GM19328 (cell line): Measurements from ENCODE around the gene GCH1.
"Not testable (repeated sequence)": the region's sequence is repeated elsewhere in the genome, so short reads cannot be mapped to it uniquely, and the experiment has no call there.

ENCODE experiments used
- ATAC-seq: cut with Tn5 transposase; IDR thresholded peaks from one replicate; pipeline ENCODE4 v1.9.1; 2021; ENCODE audit warnings: mild to moderate bottlenecking, moderate library complexity; ENCODE audit not compliant: unreplicated experiment

GCH1 gene

GRCh38 chr14:54908973-54909372 is 6.3 kb upstream of the GCH1 start:
- not testable (repeated sequence) for ATAC-seq

- ATAC-seq = no peak
Observed at GRCh38 chr14:54908190-54908589, 5.6 kb upstream of the GCH1 start.

GRCh38 chr14:54906075-54906474 is 3.4 kb upstream of the GCH1 start:
- no peak for ATAC-seq

DNA sequence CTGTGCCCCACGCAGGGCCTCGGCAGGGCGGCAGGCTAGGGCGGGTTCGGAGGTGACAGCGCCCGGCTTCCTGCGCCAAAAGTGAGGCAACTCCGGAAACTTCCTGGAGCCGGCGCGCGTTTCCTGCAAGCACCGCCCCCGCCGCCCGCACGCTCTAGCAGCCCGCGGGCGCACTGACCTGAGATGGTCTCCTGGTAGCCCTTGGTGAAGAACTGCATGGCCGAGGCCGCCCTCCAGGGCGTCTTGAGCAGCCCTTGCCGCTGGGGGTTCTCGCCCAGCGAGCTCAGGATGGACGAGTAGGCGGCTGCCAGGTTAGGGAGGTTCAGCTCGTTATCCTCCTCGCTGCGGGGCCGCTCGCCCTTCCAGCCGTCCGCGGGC is 494 bp downstream of the GCH1 start:
- peak; percentile 43 for ATAC-seq

DNA sequence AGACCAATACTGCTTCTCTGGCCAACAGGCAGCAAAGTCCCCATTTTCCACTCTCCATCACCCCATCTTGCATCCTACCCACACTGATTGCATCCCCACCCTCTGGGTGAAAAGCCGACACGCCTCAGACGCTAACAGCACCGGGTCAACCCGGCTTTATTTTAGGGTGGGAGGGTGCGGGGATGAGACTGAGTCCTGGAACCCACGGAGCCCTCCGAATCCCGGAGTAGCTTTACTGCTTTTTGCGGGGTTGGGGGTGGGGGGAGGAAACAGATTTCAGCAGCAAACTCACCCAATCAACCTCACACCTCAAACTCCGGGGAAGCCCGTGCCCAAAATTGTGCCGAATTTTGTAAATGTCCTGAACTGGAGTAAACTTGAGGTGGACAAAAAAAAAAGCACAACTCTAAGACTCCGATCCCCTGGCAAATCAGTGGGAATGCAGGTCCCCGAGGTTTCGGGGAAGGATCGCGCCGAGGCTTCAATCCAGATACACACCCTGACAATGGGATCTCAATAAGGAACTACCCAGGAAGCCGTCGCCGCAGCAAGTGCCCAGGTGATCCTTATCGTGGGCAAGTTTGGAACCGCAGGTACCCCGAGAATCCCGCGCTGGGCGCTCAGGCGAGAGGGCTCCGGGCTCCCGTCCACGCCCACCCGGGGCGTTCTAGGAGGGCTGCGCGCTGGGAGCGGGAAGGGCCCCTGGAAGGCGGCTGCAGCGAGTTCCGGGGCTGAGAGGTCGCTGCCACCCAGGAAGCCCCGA is 1.1 kb downstream of the GCH1 start:
- no peak for ATAC-seq

DNA sequence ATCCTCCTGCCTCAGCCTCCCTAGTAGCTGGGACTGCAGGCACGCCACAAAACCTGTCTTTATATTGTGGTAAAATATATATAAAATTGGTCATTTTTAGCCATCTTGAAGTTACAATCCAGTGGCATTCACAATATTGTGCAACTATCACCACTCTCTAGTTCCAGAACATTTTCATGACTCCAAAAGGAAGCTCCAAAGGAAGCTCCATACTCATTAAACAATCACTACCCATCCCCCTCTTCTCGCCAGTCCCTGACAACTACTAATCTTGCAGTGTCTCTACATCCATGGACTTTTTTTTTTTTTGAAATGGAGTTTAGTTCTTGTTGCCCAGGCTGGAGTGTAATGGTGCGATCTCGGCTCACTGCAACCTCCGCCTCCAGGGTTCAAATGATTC is 3.1 kb downstream of the GCH1 start:
- no peak for ATAC-seq

DNA sequence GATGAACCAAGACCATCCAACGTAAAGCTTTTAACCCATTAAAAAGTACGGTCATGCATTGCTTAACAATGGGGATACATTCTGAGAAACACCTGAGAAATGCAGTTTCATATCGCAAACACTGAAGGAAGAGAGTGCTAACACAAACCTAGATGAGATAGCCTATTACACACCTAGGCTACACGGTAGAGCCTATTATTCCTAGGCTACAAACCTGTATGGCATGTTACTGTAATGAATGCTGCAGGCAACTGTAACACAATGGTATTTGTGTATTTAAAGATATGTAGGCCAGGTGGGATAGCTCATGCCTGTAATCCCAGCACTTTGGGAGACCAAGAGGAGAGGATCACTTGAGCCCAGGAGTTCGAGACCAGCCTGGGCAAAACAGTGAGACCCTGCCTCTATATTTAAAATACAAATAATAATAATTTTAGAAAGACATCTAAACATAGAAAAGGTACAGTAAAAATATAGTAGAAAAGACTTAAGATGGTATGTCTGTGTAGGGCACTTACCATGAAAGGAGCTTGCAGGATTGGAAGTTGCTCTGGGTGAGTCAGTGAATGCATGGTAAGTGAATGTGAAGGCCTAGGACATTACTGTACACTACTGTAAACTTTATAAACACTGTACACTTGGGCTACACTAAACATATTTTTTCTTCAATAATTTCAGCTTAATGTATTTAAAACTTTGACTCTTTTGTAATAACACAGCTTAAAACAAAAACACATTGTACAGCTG is 4.6 kb downstream of the GCH1 start:
- not testable (repeated sequence) for ATAC-seq

DNA sequence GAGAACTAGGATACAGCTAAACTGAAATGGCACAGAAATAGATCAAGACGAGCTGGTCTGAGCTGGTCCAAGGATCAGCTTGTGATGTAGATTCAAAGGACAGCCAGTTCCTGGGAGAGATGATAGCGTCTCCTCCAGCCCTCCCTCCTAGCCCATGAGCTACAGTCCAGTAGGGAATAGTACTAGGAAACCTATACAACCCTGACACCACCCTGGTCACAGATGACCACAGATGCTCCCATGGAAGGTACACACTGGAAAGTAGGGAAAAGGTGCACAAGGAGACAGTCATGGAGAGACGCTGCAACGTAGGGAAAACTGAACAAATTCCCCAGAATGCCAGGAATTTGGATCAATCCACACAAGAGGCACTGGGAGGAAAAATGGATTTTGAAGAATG is 6.9 kb downstream of the GCH1 start:
- ATAC-seq = no peak

DNA sequence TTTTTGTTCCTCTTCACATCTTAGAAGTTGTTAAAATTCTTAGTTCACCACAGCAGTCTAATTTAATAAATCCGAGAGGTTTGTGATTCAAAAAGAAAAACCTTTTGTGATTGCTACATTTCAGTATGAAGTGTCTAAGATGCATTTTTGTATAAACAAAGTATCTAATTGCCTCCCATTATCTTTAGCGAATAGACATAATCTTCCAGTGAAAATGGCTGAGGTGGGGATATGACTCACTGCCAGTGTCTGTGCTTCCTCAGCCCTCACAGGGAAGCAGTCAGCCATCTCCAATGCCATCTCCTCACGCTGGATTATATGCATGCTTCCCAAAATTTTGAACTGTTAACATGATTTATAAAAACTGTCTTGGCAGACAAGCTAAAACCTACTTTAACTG is 7.6 kb downstream of the GCH1 start:
- no peak for ATAC-seq

DNA sequence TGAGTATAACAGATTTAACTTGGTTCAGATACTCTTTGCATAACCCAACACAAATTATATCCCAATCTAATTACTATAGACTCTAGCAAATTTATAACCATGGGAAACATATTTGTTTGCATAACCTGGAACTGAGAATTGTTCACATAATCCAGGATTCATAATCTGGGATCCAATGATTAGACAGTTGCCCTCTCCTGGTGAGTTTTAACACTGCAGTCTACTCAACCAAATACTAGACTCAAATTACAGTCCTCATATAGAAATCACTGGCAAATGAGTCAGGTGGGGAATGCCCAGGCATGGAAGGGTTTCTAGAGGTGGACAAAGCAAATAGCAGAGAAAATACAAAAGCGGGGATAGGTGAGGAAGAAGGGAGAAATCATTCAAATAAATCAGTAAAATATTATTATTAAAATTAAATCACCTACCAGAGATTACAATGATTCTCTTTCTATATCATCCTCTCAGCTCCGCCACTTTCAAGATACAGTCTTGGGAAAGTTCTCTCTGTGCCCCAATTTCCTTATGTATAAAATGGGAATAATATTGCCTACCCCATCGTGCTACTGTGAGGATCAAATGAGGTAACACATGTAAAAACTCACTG is 9.4 kb downstream of the GCH1 start:
- ATAC-seq = no peak

DNA sequence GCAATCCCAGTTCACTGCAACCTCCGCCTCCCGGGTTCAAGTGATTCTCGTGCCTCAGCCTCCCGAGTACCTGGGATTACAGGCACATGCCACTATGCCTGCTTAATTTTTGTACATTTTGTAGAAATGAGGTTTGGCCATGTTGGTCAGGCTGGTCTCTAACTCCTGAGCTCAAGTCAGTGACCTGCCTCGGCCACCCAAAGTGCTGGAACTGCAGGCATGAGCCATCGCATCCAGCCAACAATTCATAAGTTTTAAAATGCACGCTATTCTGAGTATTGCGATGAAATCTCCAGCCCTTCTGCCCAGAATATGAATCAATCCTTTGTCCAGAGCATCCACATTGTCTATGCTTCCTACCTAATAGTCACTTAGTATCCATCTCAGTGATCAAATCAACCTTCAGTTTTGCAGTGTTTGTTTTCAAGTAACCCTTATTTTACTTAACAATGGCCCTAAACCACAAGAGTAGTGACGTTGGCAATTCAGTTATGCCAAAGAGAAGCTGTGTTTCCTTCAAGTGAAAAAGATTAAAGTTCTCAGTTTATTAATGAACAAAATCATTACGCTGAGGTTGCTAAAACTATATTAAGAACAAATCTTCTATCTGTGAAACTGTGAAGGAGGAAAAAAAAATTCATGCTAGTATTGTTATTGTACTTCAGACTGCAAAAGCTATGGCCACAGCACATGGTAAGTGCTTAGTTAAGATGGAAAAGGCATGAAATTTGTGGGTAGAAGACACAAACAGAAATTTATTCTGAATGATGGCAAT is 11.0 kb downstream of the GCH1 start:
- no peak for ATAC-seq

DNA sequence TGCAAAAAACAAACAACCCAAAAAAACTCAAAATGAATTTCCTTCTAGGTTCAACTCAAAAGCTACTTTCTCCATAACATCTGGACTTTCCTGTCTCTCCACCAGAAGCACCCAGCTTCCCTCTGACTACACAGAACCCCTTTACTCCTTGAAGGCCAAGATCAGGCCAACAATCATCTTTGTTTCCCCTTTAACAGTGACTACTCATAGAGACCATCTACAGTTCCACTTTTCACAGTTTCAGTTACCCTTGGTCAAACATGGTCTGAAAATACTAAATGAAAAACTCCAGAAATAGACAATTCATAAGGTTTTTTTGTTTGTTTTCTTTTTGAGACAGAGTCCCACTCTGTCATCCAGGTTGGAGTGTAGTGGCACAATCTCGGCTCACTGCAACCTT is 11.8 kb downstream of the GCH1 start:
- ATAC-seq = peak; percentile 80

- no peak for ATAC-seq
Observed at GRCh38 chr14:54889919-54890318, 12.7 kb downstream of the GCH1 start.

GRCh38 chr14:54882521-54882920 is 20.1 kb downstream of the GCH1 start:
- no peak for ATAC-seq

DNA sequence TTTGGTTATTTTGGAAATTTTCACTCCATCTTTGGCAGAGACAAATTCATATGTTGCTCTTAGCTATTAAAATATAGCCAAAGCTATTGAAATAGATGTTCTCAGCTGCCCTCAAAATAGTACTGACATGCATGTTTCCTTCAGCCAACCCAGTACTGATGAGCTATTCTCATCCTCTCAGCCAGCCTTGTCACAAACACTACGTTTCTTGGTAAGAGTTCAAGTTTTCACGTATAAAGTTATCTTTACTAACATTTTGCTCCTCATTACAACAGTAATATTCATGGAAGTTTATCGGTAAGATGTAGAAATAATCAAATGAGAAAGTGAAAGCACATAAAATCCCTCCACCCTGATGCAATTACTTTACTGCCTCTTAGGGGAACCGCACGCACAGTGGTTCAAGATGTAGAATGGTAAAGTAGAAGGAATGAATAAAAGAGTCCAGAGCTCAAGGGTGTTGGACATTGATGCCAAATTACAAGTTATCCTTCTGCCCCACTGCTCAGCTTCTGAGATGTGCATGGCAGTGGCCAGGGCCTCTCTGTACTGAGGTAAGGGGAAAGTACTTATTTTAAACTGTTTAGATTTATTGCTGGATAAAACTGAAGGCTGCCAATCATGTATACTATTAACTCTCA is 20.7 kb downstream of the GCH1 start:
- ATAC-seq = peak; percentile 62

DNA sequence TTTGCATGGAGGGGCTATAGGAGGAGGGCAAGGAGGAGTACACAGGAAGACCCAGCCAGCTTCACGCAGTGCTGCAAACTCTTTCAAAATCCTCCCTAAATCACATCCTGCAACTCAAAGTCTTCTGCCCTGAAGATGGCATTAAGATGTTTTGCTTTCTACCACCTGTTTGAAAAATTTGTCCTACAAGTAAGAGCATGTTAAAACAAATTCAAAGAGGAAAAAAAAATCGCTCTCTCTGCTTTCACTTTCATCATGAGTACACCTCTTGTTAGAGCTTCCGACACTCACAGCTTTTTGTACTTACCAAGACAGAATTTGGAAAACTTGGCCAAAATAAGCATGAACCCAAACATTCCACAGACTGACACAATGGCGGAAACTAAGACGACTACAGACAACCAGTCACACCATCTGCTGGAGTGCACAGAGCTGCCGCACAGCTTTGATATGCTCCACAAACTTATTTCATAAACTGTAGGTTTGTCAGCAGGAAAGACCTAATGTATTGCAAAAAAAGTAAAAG is 21.3 kb downstream of the GCH1 start:
- ATAC-seq = peak; percentile 54

- ATAC-seq = no peak
Observed at GRCh38 chr14:54877703-54878021, 25.0 kb downstream of the GCH1 start.

DNA sequence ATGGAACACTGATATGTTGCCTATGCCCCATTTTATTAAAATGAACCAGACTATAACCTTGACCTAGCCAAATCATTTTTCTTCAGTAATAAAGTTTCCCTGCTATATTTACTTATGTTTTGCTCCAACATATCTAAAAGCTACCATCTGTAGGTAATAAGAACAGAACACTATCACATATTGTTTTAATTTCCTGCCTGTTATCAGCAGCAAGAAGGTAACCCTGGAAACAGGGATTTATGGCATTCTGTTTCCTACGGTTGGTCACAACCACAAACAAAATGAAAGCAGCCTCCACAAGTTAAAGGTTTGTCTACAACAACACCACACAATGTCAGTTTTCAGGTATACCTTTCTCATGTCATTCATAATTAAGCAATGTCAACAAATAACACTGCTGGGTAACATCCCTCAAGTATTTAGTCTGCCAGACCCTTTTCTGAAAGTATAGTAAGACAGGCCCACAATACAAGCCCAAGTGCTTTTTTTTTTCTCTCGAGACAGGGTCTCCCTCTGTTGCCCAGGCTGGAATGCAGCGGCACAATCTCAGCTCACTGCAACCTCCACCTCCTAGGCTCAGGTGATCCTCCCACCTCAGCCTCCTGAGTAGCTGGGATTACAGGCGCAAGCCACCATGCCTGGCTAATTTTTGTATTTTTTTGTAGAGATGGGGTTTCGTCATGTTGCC is 25.5 kb downstream of the GCH1 start:
- no peak for ATAC-seq

- not testable (repeated sequence) for ATAC-seq
Observed at GRCh38 chr14:54875648-54876047, 27.0 kb downstream of the GCH1 start.
